Activated B cell treated with CpG ODN at 0.5 μM for 24 hours (primary cell): ENCODE results near the gene SOX10. TPM values are rescaled to one million over a fixed set of nuclear protein-coding genes. Genes with fewer than 3 reads are reported as not detected.

Source experiments
- ATAC-seq: fragments of 200-7000 bp; cut with Tn5 transposase; one replicate; pipeline ENCODE4 v1.10.0; 2021; ENCODE audit warnings: low read depth, mild to moderate bottlenecking, moderate library complexity
- CTCF ChIA-PET: fragments of 350-600 bp; sonication (Branson Sonifier 250); formaldehyde crosslinking; loops from one replicate; lab custom pipeline; 2021; ENCODE audit warnings: antibody characterized with exemption; lab: Charles Lee
- POLR2A ChIA-PET: fragments of 350-600 bp; sonication (Branson Sonifier 250); formaldehyde crosslinking; loops from one replicate; lab custom pipeline; 2021; ENCODE audit warnings: antibody characterized with exemption; lab: Charles Lee
- DNase-seq: peaks from one replicate; pipeline ENCODE4 v3.0.0; 2022
- H3K27ac Mint-ChIP-seq: one replicate; pipeline ENCODE4 v1.8.0; 2020; ENCODE audit warnings: mixed read lengths
- H3K27me3 Mint-ChIP-seq: one replicate; pipeline ENCODE4 v1.8.0; 2021; ENCODE audit warnings: mixed read lengths
- H3K36me3 Mint-ChIP-seq: one replicate; pipeline ENCODE4 v1.8.0; 2021; ENCODE audit warnings: low read depth, mixed read lengths
- H3K4me1 Mint-ChIP-seq: one replicate; pipeline ENCODE4 v1.8.0; 2021; ENCODE audit warnings: mixed read lengths
- H3K4me3 Mint-ChIP-seq: one replicate; pipeline ENCODE4 v1.8.0; 2020; ENCODE audit warnings: mild to moderate bottlenecking, mixed read lengths
- H3K9me3 Mint-ChIP-seq: one replicate; pipeline ENCODE4 v1.8.0; 2020; ENCODE audit warnings: mixed read lengths
- intact Hi-C: fragments of 100-400 bp; cut with micrococcal nuclease; formaldehyde crosslinking; loops from one replicate; pipeline ENCODE4 v1.15.1; 2024
- total RNA-seq: library from RNA; stranded (reverse); gene quantifications from 2 replicates; pipeline ENCODE4 v1.2.3, GENCODE V29; 2022
- TF ChIP-seq, protein P1 (sequence below): fragments of 200-600 bp; IDR thresholded peaks from one replicate; pipeline ENCODE4 v1.8.0; 2022; ENCODE audit warnings: antibody characterized with exemption, mild to moderate bottlenecking

SOX10 gene
- total RNA-seq, 1 donor from 2014 or later: not detected

DNA sequence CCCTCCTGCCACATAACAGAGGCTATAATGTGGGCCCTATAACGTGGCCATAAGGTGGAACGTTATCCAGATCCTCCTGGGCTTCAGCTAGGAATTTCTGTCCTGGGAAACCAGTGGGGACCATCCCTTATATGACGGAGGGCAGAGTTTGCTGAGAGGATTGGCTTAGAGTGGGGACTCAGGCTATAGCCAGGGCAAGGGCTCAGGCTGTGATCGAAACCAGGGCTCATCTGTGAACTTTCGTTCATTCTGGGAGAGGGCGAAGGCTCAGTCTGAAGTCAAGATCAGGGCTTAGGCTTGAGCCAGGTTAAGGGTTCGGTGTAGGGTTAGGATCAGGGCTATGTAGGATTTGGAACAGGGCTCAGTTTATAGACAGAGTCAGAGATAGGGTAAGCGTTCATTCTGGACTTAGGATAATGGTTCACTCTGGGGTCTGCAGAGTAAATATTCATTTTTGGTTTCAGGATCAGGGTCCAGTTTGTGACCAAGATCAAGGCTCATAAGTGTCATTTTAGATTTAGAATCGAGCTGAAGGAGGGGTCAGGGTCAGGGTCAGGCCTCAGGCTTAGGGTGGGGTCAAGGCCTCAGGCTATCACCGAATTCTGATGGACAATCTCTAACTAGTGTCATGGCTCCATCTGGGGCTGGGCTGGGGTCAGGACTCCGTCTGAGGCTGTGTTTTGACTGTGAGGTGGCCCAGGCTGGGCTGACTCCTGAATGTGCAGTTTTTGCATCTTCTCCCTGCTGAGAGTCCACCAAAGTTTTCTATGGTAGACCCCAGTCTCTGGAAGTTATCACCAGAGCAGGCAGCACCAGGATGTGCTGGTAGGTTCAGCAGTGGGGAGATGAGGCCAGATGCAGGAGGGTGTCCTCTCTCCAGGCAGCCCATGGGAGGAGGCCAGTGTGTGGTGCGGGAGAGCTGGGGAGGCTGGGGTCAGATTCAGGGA is 33.9 kb upstream of the SOX10 start:
- ATAC-seq (no peak), DNase-seq (no peak)
- H3K4me1 Mint-ChIP-seq: no peaks in the 10 kb centered on the region
- peaks cover 3% of the 10 kb centered on the region for H3K27me3 Mint-ChIP-seq
- H3K27ac Mint-ChIP-seq: no peak overlapping the region
- H3K36me3 Mint-ChIP-seq: no peaks in the 10 kb centered on the region
- no peak overlapping the region for H3K4me3 Mint-ChIP-seq
- CTCF ChIA-PET: no interaction called here
- POLR2A ChIA-PET: interaction anchor here (1.0 kb wide), 1 partner anchor 461 kb away, joined by 3 read pairs; no protein-coding TSS in a partner anchor
- TF ChIP-seq, protein P1, sequence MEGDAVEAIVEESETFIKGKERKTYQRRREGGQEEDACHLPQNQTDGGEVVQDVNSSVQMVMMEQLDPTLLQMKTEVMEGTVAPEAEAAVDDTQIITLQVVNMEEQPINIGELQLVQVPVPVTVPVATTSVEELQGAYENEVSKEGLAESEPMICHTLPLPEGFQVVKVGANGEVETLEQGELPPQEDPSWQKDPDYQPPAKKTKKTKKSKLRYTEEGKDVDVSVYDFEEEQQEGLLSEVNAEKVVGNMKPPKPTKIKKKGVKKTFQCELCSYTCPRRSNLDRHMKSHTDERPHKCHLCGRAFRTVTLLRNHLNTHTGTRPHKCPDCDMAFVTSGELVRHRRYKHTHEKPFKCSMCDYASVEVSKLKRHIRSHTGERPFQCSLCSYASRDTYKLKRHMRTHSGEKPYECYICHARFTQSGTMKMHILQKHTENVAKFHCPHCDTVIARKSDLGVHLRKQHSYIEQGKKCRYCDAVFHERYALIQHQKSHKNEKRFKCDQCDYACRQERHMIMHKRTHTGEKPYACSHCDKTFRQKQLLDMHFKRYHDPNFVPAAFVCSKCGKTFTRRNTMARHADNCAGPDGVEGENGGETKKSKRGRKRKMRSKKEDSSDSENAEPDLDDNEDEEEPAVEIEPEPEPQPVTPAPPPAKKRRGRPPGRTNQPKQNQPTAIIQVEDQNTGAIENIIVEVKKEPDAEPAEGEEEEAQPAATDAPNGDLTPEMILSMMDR: no peak
- intact Hi-C loops: no loop called here
- H3K9me3 Mint-ChIP-seq: no peaks in the 10 kb centered on the region

DNA sequence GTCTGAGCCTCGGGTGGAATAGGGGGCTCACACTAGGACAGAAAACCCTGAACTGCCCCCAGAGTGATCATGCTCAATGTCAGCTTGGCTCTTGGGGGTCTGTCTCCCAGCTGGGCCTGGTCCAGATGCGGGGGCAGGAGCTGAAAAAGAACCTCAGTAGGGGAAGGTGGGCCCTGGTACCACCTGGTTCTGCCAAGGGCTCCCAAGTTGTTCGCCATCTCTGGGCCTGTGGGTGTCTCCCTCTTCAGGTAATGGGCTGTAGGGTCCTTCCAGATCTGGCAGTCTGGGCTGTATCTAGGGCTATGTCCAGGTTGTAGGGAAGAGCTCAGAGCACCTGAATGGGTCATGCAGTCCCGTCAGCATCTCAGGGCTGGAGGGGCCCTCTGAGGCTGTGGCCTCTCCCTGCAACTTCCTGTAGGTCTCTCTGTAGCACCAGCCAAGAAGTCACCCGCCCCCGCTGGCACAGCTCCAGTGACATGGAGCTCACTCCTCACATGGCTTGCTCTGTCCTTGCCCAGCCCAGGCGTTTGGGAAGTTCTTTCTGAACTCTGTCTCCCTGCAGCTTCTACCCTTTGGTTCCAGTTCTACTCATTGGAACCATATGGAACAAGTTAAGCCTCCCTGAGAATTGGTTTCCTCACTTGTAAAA is 33.0 kb upstream of the SOX10 start:
- H3K36me3 Mint-ChIP-seq: no peaks in the 10 kb centered on the region
- CTCF ChIA-PET: no interaction called here
- TF ChIP-seq, protein P1: no peak

DNA sequence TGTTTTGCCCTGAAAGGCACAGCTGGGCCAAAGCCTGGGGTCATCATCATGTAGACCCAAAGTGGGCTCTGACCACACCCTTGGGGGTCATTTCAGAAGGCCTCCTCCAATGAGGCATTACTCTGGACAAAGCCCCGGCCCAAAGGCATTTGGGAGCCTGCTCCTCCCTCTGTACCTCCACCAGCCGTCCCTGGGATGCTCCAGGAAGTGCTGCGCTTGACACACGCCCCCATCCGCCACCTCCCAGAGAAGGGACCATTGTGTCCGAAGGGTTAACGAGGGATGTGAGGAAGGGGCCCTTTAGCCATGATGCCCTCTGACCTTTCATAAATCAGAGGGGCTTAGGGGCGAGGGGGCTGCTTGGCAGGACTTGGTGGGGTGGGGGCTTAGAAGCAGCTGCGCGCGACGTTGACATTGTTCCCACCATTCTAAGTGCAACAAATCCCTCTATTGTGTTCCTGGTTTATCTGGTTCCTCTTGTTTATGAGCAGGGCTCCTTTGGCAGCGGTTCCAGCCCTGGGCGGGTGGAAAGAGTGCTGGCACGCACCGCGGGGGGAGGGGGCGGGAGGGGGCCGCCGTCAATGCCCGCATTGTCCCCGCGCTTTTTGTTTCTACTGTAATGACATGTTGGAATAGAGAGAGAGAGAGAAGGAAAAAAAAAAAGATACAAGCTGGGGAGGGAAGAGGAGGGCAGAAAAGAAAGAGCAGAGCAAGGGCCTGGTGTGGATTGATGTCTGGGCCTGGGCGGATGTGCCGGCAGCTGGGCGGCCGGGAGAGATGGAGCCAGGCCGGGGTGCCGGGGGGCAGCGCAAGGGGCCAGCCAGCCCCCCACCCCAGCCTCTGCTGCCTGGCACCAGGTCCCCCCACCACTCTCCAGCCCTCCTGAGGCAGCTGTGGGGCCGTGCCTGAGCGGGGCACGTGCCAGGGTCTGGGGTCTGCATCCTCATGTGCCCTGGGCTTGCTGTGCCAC is 32.1 kb upstream of the SOX10 start:
- Mint-ChIP-seq H3K4me1 (no peaks in the 10 kb centered on the region), H3K36me3 (no peaks in the 10 kb centered on the region), H3K9me3 (no peaks in the 10 kb centered on the region), H3K27me3 (peaks cover 3% of the 10 kb centered on the region), H3K27ac (no peak overlapping the region), H3K4me3 (no peak overlapping the region)
- POLR2A ChIA-PET: no interaction called here
- intact Hi-C loops: no loop called here
- TF ChIP-seq, protein P1: no peak
- DNase-seq: no peak
- ATAC-seq: no peak
- CTCF ChIA-PET: no interaction called here

More for the DNA sequence above, 33.0 kb upstream of the SOX10 start:
- DNase-seq: no peak
- no peaks in the 10 kb centered on the region for H3K9me3 Mint-ChIP-seq
- intact Hi-C loops: no loop called here
- POLR2A ChIA-PET: no interaction called here
- H3K4me3 Mint-ChIP-seq: no peak overlapping the region
- no peak for ATAC-seq
- H3K27ac Mint-ChIP-seq: no peak overlapping the region
- H3K4me1 Mint-ChIP-seq: no peaks in the 10 kb centered on the region
- peaks cover 3% of the 10 kb centered on the region for H3K27me3 Mint-ChIP-seq

DNA sequence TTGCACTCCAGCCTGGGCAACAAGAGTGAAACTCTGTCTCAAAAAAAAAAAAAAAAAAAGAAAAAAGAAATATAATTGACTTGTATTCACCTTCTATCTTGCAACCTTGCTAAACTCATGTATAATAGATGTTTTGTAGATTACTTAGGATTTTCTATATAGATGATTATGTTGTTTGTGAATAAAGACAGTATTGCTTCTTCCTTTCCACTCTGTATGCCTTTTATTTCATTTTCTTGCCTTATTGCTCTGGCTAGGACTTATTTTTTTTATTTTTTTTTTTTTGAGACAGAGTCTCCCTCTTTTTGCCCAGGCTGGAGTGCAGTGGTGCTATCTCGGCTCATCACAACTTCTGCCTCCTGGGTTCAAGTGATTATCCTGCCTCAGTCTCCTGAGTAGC is 29.7 kb upstream of the SOX10 start:
- no peak for ATAC-seq
- Mint-ChIP-seq H3K4me1 (no peaks in the 10 kb centered on the region), H3K9me3 (no peaks in the 10 kb centered on the region), H3K36me3 (no peaks in the 10 kb centered on the region), H3K4me3 (no peak overlapping the region), H3K27ac (no peak overlapping the region), H3K27me3 (peaks cover 3% of the 10 kb centered on the region)
- intact Hi-C loops: no loop called here
- ChIA-PET CTCF (no interaction called here), POLR2A (no interaction called here)
- TF ChIP-seq, protein P1: no peak
- no peak for DNase-seq
